HCT116 (cell line): ENCODE results near the gene DDX10. TPM values are rescaled to one million over a fixed set of nuclear protein-coding genes. Genes with fewer than 3 reads are reported as not detected.

ENCODE experiments used
- ATAC-seq: fragments of 200-7000 bp; cut with Tn5 transposase; 2 replicates; pipeline ENCODE4 v1.9.1; 2020; ENCODE audit warnings: mild to moderate bottlenecking, moderate library complexity
- BruUV-seq: library from RNA; stranded (reverse); fragments of 400-500 nt; replicated peaks from 2 replicates; lab custom pipeline; 2021; lab: Mats Ljungman, UMichigan
- CTCF ChIA-PET: fragments of 300-600 bp; sonication (Branson Sonifier 250); formaldehyde crosslinking; loops from one replicate; lab custom pipeline; 2021; ENCODE audit warnings: antibody characterized with exemption; lab: Charles Lee
- POLR2A ChIA-PET: fragments of 300-600, 350-600 bp; sonication (Branson Sonifier 250); formaldehyde crosslinking; loops from one replicate; lab custom pipeline; 2021; ENCODE audit warnings: antibody characterized with exemption; lab: Charles Lee
- RAD21 ChIA-PET, 2 experiments: fragments of 300-600 bp; sonication (Branson Sonifier 250); formaldehyde crosslinking; loops; one replicate each; lab custom pipeline; 2023; ENCODE audit warnings: low total read pairs in 2 of 2; ENCODE audit not compliant: uncharacterized antibody in 2 of 2, unreplicated experiment in 2 of 2, low non-redundant PET in 1 of 2; lab: Charles Lee
- DNase-seq: peaks from one replicate; pipeline ENCODE4 v3.0.0-alpha.2; 2010; ENCODE audit warnings: low read depth, low spot score
- H2AFZ ChIP-seq: fragments of 200-600 bp; shearing (Covaris generic), sonication (generic); 2 replicates; pipeline ENCODE4 v1.6.1; 2017; ENCODE audit warnings: low read depth, mixed run types, mixed read lengths, antibody characterized with exemption, low read length; ENCODE audit not compliant: poor library complexity, severe bottlenecking
- H3K27ac ChIP-seq: 2 replicates; pipeline ENCODE4 v1.5.1; 2012; ENCODE audit warnings: low read depth, low read length
- H3K27me3 ChIP-seq: fragments of 200-600 bp; sonication (generic); 2 replicates; pipeline ENCODE4 v1.6.1; 2016; ENCODE audit warnings: mixed run types, low read length, mixed read lengths; ENCODE audit not compliant: insufficient read depth
- H3K36me3 ChIP-seq, 2 experiments: fragments of 200-500 bp in 1 of 2; fragments of 200-600 bp in 1 of 2; sonication (Bioruptor generic) in 1 of 2; sonication (generic) in 1 of 2; 2 replicates each; pipeline versions ENCODE4 v1.5.1 to v1.6.1; 2014 to 2016; ENCODE audit warnings: low read length in 2 of 2, inconsistent platforms in 1 of 2, mixed read lengths in 1 of 2, mixed run types in 1 of 2; ENCODE audit not compliant: insufficient read depth in 2 of 2, control insufficient read depth in 1 of 2
- H3K4me1 ChIP-seq, 2 experiments: fragments of 200-600 bp in 1 of 2; sonication (generic) in 1 of 2; 2 replicates each; pipeline versions ENCODE4 v1.5.1 to v1.6.1; 2012 to 2017; ENCODE audit warnings: low read length in 2 of 2, inconsistent platforms in 1 of 2, mild to moderate bottlenecking in 1 of 2, mixed read lengths in 1 of 2, mixed run types in 1 of 2, moderate library complexity in 1 of 2; ENCODE audit not compliant: insufficient read depth in 2 of 2, control insufficient read depth in 1 of 2
- H3K4me2 ChIP-seq: fragments of 200-600 bp; sonication (generic); 2 replicates; pipeline ENCODE4 v1.6.1; 2017; ENCODE audit warnings: mixed run types, low read length, mixed read lengths
- H3K4me3 ChIP-seq, 2 experiments: fragments of 200-600 bp in 1 of 2; sonication (generic) in 1 of 2; replicated peaks in 1 of 2; 2 replicates each; pipeline ENCODE4 v1.5.1; 2011 to 2016; ENCODE audit warnings: low read length in 2 of 2, control low read depth in 1 of 2, low read depth in 1 of 2, mild to moderate bottlenecking in 1 of 2, mixed read lengths in 1 of 2, mixed run types in 1 of 2
- H3K79me2 ChIP-seq: fragments of 200-600 bp; sonication (generic); 2 replicates; pipeline ENCODE4 v1.6.1; 2017; ENCODE audit warnings: mild to moderate bottlenecking, mixed run types, low read length, moderate library complexity, mixed read lengths; ENCODE audit not compliant: insufficient read depth
- H3K9ac ChIP-seq: fragments of 200-600 bp; sonication (generic); 2 replicates; pipeline ENCODE4 v1.6.1; 2016; ENCODE audit warnings: low read length, mixed read lengths
- H3K9me2 ChIP-seq: fragments of 200-600 bp; sonication (generic), shearing (Covaris generic); 2 replicates; pipeline ENCODE4 v1.6.1; 2017; ENCODE audit warnings: mixed run types, mild to moderate bottlenecking, moderate library complexity; ENCODE audit not compliant: insufficient read depth
- H3K9me3 ChIP-seq, 2 experiments: fragments of 200-500 bp in 1 of 2; fragments of 200-600 bp in 1 of 2; sonication (Bioruptor generic) in 1 of 2; sonication (generic) in 1 of 2; 2 replicates each; pipeline ENCODE4 v1.6.1; 2014 to 2017; ENCODE audit warnings: low read length in 2 of 2, mixed read lengths in 2 of 2, inconsistent platforms in 1 of 2, low read depth in 1 of 2, mild to moderate bottlenecking in 1 of 2, mixed run types in 1 of 2, moderate library complexity in 1 of 2; ENCODE audit not compliant: control insufficient read depth in 1 of 2, insufficient read depth in 1 of 2
- H4K20me1 ChIP-seq: fragments of 200-600 bp; sonication (generic), shearing (Covaris generic); 2 replicates; pipeline ENCODE4 v1.6.1; 2017; ENCODE audit warnings: mixed run types, mild to moderate bottlenecking, moderate library complexity; ENCODE audit not compliant: insufficient read depth
- ATF3 ChIP-seq: IDR thresholded peaks from 2 replicates; pipeline ENCODE4 v1.6.1; 2012
- CBX3 ChIP-seq: IDR thresholded peaks from 2 replicates; pipeline ENCODE4 v1.6.1; 2012; ENCODE audit warnings: low read depth
- CTCF ChIP-seq, 3 experiments: fragments of 200-600 bp in 1 of 3; sonication (generic) in 1 of 3; IDR thresholded peaks in 2 of 3; conservative IDR thresholded peaks in 1 of 3; 2 replicates each; pipeline ENCODE4 v1.5.1; 2012 to 2017; ENCODE audit warnings: low read depth in 2 of 3, low read length in 2 of 3, antibody characterized with exemption in 1 of 3, borderline replicate concordance in 1 of 3, control low read depth in 1 of 3, mild to moderate bottlenecking in 1 of 3, mixed read lengths in 1 of 3, mixed run types in 1 of 3, moderate library complexity in 1 of 3; ENCODE audit not compliant: insufficient read depth in 1 of 3
- EGR1 ChIP-seq: IDR thresholded peaks from 2 replicates; pipeline ENCODE4 v1.6.1; 2012; ENCODE audit warnings: low read depth
- ELF1 ChIP-seq: IDR thresholded peaks from 2 replicates; pipeline ENCODE4 v1.6.1; 2012; ENCODE audit warnings: low read depth, borderline replicate concordance
- FOSL1 ChIP-seq: IDR thresholded peaks from 2 replicates; pipeline ENCODE4 v1.6.1; 2012; ENCODE audit warnings: low read depth
- REST ChIP-seq: IDR thresholded peaks from 2 replicates; pipeline ENCODE4 v1.6.1; 2012; ENCODE audit warnings: low read depth
- SIN3A ChIP-seq: IDR thresholded peaks from 2 replicates; pipeline ENCODE4 v1.6.1; 2012; ENCODE audit warnings: low read depth
- SP1 ChIP-seq: IDR thresholded peaks from 2 replicates; pipeline ENCODE4 v1.6.1; 2012; ENCODE audit warnings: low read depth
- SRF ChIP-seq: IDR thresholded peaks from 2 replicates; pipeline ENCODE4 v1.6.1; 2012; ENCODE audit warnings: low read depth
- TCF7L2 ChIP-seq: IDR thresholded peaks from 2 replicates; pipeline ENCODE4 v1.7.0; 2011; ENCODE audit warnings: borderline replicate concordance, inconsistent platforms; ENCODE audit not compliant: insufficient read depth, insufficient read length; ENCODE audit errors: extremely low read depth
- YY1 ChIP-seq: IDR thresholded peaks from 2 replicates; pipeline ENCODE4 v1.6.1; 2011; ENCODE audit warnings: low read length, low read depth, moderate library complexity, mild to moderate bottlenecking; ENCODE audit not compliant: insufficient replicate concordance; ENCODE audit errors: extremely low read depth
- ZBTB33 ChIP-seq: IDR thresholded peaks from 2 replicates; pipeline ENCODE4 v1.6.1; 2011; ENCODE audit warnings: mild to moderate bottlenecking, low read length, moderate library complexity; ENCODE audit not compliant: insufficient replicate concordance; ENCODE audit errors: extremely low read depth
- ZFX ChIP-seq: fragments of 450-650 bp; IDR thresholded peaks from 2 replicates; pipeline ENCODE4 v1.6.1; 2017
- intact Hi-C: fragments of 100-400 bp; cut with micrococcal nuclease; formaldehyde crosslinking; loops from 2 replicates; pipeline ENCODE4 v1.10.0; 2022
- total RNA-seq: library from RNA; stranded (reverse); gene quantifications from one replicate; pipeline ENCODE4 v1.2.1, GENCODE V29; 2021; ENCODE audit not compliant: unreplicated experiment

The DDX10 gene
- total RNA-seq, 1 experiment from 2014 or later, result 66.5 TPM

GRCh38 chr11:108618529-108618928 lies 46.3 kb upstream of the DDX10 start:
- no peaks in the 10 kb centered on the region for H3K9me2 ChIP-seq
- no peak overlapping the region for H3K9ac ChIP-seq
- RAD21 ChIA-PET, result no interaction called here
- H3K27ac ChIP-seq, result no peak overlapping the region
- ATAC-seq (no peak), DNase-seq (no peak)
- no TSS peak for BruUV-seq
- CTCF ChIA-PET, result no interaction called here
- no peak overlapping the region for H3K4me2 ChIP-seq
- H3K27me3 ChIP-seq, result no peaks in the 10 kb centered on the region
- POLR2A ChIA-PET, result no interaction called here
- H3K79me2 ChIP-seq, result no peaks in the 10 kb centered on the region
- no peaks in the 10 kb centered on the region for H3K9me3 ChIP-seq
- TF ChIP-seq EGR1 (no peak), REST (no peak), SRF (no peak), SP1 (no peak), CBX3 (no peak), ATF3 (no peak), ELF1 (no peak), ZFX (no peak), TCF7L2 (no peak), CTCF (IDR thresholded peaks at IDR 0.05 in 2 of 3, conservative IDR thresholded peaks at IDR 0.05 in 1 of 3; ENCODE audit: borderline replicate concordance in 1 of 3, insufficient read depth in 1 of 3, low read depth in 2 of 3, low read length in 2 of 3) (no peak), FOSL1 (no peak), YY1 (no peak), ZBTB33 (no peak), SIN3A (no peak)
- peaks cover 17 to 47% of the 10 kb centered on the region in 2 experiments for H3K4me1 ChIP-seq
- H3K36me3 ChIP-seq, result no peaks in the 10 kb centered on the region
- no peak overlapping the region for H3K4me3 ChIP-seq
- intact Hi-C loops, result no loop called here
- peak overlapping the region; percentile 24 for H2AFZ ChIP-seq
- no peaks in the 10 kb centered on the region for H4K20me1 ChIP-seq
